ENCODE results near the gene NAALADL1.

- TF ChIP-seq, protein P1, sequence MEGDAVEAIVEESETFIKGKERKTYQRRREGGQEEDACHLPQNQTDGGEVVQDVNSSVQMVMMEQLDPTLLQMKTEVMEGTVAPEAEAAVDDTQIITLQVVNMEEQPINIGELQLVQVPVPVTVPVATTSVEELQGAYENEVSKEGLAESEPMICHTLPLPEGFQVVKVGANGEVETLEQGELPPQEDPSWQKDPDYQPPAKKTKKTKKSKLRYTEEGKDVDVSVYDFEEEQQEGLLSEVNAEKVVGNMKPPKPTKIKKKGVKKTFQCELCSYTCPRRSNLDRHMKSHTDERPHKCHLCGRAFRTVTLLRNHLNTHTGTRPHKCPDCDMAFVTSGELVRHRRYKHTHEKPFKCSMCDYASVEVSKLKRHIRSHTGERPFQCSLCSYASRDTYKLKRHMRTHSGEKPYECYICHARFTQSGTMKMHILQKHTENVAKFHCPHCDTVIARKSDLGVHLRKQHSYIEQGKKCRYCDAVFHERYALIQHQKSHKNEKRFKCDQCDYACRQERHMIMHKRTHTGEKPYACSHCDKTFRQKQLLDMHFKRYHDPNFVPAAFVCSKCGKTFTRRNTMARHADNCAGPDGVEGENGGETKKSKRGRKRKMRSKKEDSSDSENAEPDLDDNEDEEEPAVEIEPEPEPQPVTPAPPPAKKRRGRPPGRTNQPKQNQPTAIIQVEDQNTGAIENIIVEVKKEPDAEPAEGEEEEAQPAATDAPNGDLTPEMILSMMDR (conservative IDR thresholded peaks at IDR 0.05; ENCODE audit: low read depth in 2 of 2), result no peak
- TF ChIP-seq EZH2phosphoT487 (IDR thresholded peaks at IDR 0.05; ENCODE audit: unreplicated experiment) (no peak), POLR2AphosphoS5 (IDR thresholded peaks at IDR 0.05; ENCODE audit: low read depth) (no peak), REST (IDR thresholded peaks at IDR 0.05; ENCODE audit: unreplicated experiment) (no peak), EZH2 (IDR thresholded peaks at IDR 0.05; ENCODE audit: low read depth, unreplicated experiment) (no peak)
Observed at GRCh38 chr11:65085446-65085845, 27.1 kb upstream of the NAALADL1 start.
